ENCODE results near the gene CCNJL.

CCNJL gene

DNA sequence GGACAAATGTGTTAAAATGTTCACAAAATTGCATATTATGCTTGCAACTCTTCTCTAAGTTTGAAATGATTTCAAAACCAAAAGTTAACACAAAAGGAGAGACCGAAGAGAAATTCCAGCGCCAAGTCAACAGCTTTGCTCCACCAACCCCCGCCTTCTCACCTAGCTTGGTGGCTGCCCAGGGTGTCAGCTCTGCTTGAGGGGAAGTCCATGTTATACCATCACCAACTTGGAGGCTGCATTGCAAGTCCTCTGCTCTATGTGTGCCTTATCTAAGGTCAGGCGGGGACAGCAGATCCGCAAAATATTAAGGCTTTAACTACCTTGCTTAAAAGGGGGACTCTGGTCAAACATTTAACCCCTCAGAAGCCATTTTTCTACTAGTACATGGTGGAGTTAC, 14.6 kb downstream of the CCNJL start:
- Histone ChIP-seq H3K36me3 (ENCODE audit: control insufficient read depth, insufficient read depth, low read length) (no peaks in the 10 kb centered on the region), H3K9ac (ENCODE audit: low read length) (no peak overlapping the region), H3K27me3 (ENCODE audit: control insufficient read depth, insufficient read depth, low read length) (no peaks in the 10 kb centered on the region), H3K27ac (ENCODE audit: low read depth, low read length) (no peak overlapping the region), H3K4me1 (ENCODE audit: control insufficient read depth, insufficient read depth, low read length) (no peaks in the 10 kb centered on the region), H3K4me3 (ENCODE audit: low read length) (no peak overlapping the region)

DNA sequence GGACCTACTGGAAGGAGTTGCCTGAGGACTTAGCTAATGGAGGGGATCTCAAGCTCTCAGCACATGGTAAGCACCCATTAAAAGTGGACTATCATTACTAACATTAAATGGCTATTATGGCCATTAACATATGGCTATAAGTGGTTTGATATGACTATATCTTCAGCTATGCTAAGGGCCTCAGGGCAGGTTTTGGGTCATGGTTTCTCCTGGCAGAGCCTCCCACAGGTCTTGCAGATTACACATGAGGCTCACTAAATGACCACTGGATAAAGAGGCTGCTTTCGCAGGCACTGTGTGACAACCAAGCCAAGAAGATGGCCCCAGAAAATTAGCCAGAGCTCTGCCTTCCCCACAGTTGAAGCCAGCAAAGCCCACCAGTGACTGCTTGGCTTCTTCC, 15.4 kb downstream of the CCNJL start:
- no peaks in the 10 kb centered on the region for H3K36me3 ChIP-seq (ENCODE audit: control insufficient read depth, insufficient read depth, low read length)
- no peaks in the 10 kb centered on the region for H3K4me1 ChIP-seq (ENCODE audit: control insufficient read depth, insufficient read depth, low read length)
- no peak overlapping the region for H3K4me3 ChIP-seq (ENCODE audit: low read length)
- H3K27ac ChIP-seq (ENCODE audit: low read depth, low read length), result no peak overlapping the region
- H3K9ac ChIP-seq (ENCODE audit: low read length), result no peak overlapping the region
- no peaks in the 10 kb centered on the region for H3K27me3 ChIP-seq (ENCODE audit: control insufficient read depth, insufficient read depth, low read length)

DNA sequence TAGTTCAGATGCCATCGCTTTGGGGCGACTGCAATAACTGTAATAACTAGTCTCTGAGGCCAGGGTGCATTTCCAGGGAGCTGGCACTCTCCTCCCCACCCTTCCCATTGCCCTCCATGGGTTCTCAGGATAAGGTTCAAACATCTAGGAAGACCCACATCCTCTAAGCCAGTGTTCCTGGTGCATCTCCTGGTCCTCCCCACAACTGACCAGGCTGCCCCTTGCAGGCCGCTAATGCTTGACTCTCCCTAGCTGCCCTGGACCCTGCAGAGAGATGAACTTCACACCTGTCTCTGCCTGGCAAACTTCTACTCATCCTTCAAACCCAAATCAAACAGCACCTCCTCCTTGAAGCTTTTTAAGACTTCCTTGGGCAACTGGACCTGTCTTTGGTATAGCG, 15.9 kb downstream of the CCNJL start:
- Histone ChIP-seq H3K36me3 (ENCODE audit: control insufficient read depth, insufficient read depth, low read length) (no peaks in the 10 kb centered on the region), H3K27ac (ENCODE audit: low read depth, low read length) (no peak overlapping the region), H3K4me1 (ENCODE audit: control insufficient read depth, insufficient read depth, low read length) (no peaks in the 10 kb centered on the region), H3K27me3 (ENCODE audit: control insufficient read depth, insufficient read depth, low read length) (no peaks in the 10 kb centered on the region), H3K4me3 (ENCODE audit: low read length) (no peak overlapping the region), H3K9ac (ENCODE audit: low read length) (no peak overlapping the region)

DNA sequence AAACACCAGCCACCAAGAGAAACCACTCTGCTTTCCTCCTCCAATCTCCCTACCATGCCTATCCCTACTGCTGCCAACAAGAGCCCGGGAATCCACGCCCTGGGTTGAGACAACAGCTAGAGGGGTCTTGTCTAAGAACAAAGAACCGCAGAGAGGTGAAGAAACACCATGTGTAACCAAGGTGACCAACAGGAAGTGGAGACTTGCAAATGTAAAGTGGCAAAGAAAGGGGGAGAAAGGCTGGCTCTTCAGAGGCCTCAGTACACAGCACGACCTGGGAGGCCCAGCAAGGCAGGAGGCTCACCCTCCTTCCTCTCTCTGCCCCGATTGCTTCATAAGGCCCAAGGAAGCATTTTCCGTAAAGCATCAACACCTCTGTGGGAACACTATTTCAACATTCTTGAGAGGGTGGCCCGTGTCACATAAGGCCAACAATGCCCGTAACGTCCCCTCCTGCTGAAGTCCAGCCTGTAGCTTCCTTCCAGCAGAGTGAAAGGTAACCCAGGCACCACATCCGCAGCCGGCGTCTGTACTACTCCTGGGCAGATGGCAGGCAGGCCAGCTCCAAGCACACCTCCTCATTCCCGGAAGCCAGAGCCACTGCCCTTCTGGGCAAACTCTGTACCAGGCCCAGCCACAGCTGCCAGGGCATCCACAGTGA, 18.3 kb downstream of the CCNJL start:
- Histone ChIP-seq H3K4me1 (ENCODE audit: control insufficient read depth, insufficient read depth, low read length) (no peaks in the 10 kb centered on the region), H3K27ac (ENCODE audit: low read depth, low read length) (no peak overlapping the region), H3K4me3 (ENCODE audit: low read length) (no peak overlapping the region), H3K36me3 (ENCODE audit: control insufficient read depth, insufficient read depth, low read length) (no peaks in the 10 kb centered on the region), H3K27me3 (ENCODE audit: control insufficient read depth, insufficient read depth, low read length) (no peaks in the 10 kb centered on the region), H3K9ac (ENCODE audit: low read length) (no peak overlapping the region)

DNA sequence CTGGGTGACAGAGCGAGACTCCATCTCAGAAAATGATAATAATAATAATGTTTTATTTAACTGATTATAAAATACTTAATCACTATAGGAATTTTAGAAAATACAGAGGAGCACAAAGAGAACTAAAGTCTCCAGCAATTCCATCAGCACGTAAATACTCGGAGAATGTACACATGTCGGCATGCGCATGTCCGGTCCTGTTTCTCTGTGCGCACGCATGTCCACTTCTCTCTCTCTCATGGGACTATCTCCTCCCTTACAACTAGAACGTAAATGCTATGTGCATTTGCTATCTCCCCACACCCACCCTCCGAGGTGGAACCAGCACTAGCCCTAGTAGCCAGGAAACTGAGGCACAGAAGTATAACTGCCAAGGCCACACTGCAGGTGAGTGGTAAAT, 19.0 kb downstream of the CCNJL start:
- no peaks in the 10 kb centered on the region for H3K4me1 ChIP-seq (ENCODE audit: control insufficient read depth, insufficient read depth, low read length)
- no peaks in the 10 kb centered on the region for H3K27me3 ChIP-seq (ENCODE audit: control insufficient read depth, insufficient read depth, low read length)
- H3K9ac ChIP-seq (ENCODE audit: low read length), result no peak overlapping the region
- no peak overlapping the region for H3K27ac ChIP-seq (ENCODE audit: low read depth, low read length)
- no peak overlapping the region for H3K4me3 ChIP-seq (ENCODE audit: low read length)
- no peaks in the 10 kb centered on the region for H3K36me3 ChIP-seq (ENCODE audit: control insufficient read depth, insufficient read depth, low read length)

DNA sequence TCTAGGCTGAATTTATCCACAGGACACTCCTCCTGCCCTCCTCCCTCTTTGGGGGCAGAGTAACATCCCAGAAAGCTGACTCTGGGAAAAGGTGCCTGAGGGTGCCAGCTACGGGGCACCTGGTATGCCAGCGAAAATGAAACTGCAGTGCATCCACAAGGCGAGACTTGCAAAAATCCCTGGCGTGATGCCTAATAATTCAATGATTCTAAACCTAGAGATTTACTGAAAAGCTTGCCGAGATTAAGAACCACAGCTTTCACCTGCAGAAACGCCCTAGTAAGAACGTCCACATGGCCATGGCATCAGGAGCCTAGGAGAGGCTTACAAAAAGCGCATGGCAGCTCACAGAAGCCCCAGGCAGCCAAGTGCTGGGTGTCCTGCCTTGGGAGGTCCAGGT, 20.9 kb downstream of the CCNJL start:
- H3K36me3 ChIP-seq (ENCODE audit: control insufficient read depth, insufficient read depth, low read length), result no peaks in the 10 kb centered on the region
- H3K27ac ChIP-seq (ENCODE audit: low read depth, low read length), result no peak overlapping the region
- H3K27me3 ChIP-seq (ENCODE audit: control insufficient read depth, insufficient read depth, low read length), result no peaks in the 10 kb centered on the region
- H3K4me3 ChIP-seq (ENCODE audit: low read length), result no peak overlapping the region
- H3K4me1 ChIP-seq (ENCODE audit: control insufficient read depth, insufficient read depth, low read length), result no peaks in the 10 kb centered on the region
- H3K9ac ChIP-seq (ENCODE audit: low read length), result no peak overlapping the region

DNA sequence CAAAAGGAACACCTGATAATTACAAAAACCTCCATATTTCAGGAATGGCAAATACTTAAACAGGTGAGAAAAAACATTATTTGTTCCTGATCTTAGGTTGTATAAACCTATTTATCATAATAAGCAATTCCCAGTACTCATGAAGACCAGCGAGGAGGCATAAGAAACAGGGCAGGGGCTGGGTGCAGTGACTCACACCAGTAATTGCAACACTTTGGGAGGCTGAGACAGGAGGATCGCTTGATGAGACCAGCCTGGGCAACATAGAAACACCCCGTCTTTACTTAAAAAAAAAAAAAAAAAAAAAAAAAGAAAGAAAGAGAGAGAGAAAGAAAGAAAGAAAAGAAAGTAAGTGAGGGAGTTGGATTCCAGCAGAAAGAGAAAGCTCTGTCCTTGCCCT, 21.6 kb downstream of the CCNJL start:
- no peak overlapping the region for H3K9ac ChIP-seq (ENCODE audit: low read length)
- no peaks in the 10 kb centered on the region for H3K4me1 ChIP-seq (ENCODE audit: control insufficient read depth, insufficient read depth, low read length)
- H3K27ac ChIP-seq (ENCODE audit: low read depth, low read length), result no peak overlapping the region

DNA sequence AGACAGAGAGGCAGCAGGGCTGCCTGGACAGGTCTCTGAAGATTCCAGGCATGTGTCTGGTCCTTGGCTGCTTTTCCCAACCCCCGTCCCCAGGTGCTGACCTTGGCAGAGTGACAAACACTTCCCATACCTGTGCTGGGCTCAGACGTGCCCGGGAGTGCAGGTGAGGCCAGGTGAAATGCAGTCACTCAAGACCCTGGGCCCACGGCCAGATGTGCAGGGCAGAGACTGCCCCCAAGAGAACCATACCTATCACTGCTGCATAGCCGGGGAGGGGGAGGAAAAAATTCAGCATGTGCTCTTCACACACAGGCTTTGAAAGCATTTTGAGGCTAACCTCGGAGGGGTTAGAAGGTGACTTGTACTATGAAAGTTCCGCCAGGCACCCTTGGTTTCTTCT, 22.6 kb downstream of the CCNJL start:
- Histone ChIP-seq H3K36me3 (ENCODE audit: control insufficient read depth, insufficient read depth, low read length) (no peaks in the 10 kb centered on the region), H3K9ac (ENCODE audit: low read length) (no peak overlapping the region), H3K4me1 (ENCODE audit: control insufficient read depth, insufficient read depth, low read length) (no peaks in the 10 kb centered on the region), H3K27me3 (ENCODE audit: control insufficient read depth, insufficient read depth, low read length) (no peaks in the 10 kb centered on the region), H3K4me3 (ENCODE audit: low read length) (no peak overlapping the region), H3K27ac (ENCODE audit: low read depth, low read length) (no peak overlapping the region)

More for the DNA sequence above, 21.6 kb downstream of the CCNJL start:
- no peaks in the 10 kb centered on the region for H3K27me3 ChIP-seq (ENCODE audit: control insufficient read depth, insufficient read depth, low read length)
- H3K4me3 ChIP-seq (ENCODE audit: low read length), result no peak overlapping the region
- no peaks in the 10 kb centered on the region for H3K36me3 ChIP-seq (ENCODE audit: control insufficient read depth, insufficient read depth, low read length)

DNA sequence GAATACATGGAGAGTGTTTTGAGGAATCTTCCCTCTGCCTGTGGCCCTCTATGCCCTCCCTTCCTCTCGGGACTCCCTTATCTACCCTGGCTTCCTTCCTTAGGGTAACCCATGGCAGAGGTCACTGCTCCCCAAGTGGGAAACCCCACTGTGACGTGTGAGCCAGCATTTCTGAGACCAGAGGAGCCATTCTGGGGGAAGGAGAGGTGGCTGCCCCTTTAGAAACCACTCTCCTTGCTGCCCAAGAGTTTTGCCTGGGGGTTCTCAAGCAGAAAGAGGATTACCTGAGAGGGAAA, 23.1 kb downstream of the CCNJL start:
- Histone ChIP-seq H3K9ac (ENCODE audit: low read length) (no peak overlapping the region), H3K27me3 (ENCODE audit: control insufficient read depth, insufficient read depth, low read length) (no peaks in the 10 kb centered on the region), H3K4me3 (ENCODE audit: low read length) (no peak overlapping the region), H3K4me1 (ENCODE audit: control insufficient read depth, insufficient read depth, low read length) (no peaks in the 10 kb centered on the region), H3K27ac (ENCODE audit: low read depth, low read length) (no peak overlapping the region), H3K36me3 (ENCODE audit: control insufficient read depth, insufficient read depth, low read length) (no peaks in the 10 kb centered on the region)

DNA sequence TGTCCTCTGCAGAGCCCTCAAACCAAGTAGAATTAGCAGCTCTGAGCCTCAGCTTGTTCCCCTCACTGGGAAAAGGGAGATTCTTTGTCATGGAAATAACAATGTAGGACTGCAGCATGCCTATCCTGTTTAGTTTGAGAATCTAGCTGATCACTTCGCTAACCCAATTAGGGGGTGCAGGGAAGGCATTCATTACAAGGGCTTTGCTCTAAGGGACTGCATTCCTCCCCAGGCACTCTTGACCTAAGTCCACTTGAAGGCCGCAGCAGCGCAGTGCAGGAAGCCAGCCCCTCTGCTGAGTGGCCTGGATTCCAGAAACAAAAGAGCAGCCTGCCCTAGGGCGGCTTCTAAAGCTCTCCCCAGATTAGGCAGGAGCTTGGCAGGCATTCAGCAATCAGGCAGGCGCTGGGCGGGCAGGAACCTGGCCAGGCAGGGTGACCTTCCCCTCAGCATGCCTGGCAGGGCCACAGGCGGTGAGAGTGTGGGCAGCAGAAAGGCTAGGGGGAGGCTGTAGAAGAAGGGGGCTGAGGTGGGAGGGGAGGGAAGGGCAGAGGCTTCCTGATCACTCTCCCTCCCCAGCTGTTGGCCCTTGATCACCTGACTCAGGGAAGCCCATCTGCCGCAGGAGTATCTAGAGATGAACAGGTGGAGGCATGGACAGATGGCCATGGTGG, 24.8 kb downstream of the CCNJL start:
- Histone ChIP-seq H3K9ac (ENCODE audit: low read length) (no peak overlapping the region), H3K4me3 (ENCODE audit: low read length) (no peak overlapping the region), H3K4me1 (ENCODE audit: control insufficient read depth, insufficient read depth, low read length) (no peaks in the 10 kb centered on the region), H3K36me3 (ENCODE audit: control insufficient read depth, insufficient read depth, low read length) (no peaks in the 10 kb centered on the region), H3K27ac (ENCODE audit: low read depth, low read length) (no peak overlapping the region), H3K27me3 (ENCODE audit: control insufficient read depth, insufficient read depth, low read length) (no peaks in the 10 kb centered on the region)

DNA sequence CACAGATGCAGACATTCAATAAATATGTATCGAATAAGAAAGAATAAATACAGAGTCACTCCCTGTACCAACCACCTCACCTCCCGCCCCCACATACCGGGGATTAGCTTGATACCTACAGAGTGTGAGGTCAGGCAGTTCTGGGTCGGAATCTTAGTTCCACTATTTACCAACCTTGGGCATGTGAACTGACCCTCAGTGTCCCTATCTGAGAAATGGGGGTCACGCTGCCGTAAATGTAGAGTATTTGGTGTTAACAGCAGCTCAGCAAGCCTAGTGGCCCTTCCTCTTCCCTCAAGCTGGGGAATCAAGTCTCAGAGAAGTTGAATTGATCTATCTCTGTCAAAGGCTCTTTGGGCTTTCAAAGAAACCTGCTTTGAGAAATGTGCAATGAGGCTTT, 25.4 kb downstream of the CCNJL start:
- Histone ChIP-seq H3K4me1 (ENCODE audit: control insufficient read depth, insufficient read depth, low read length) (no peaks in the 10 kb centered on the region), H3K9ac (ENCODE audit: low read length) (no peak overlapping the region), H3K27ac (ENCODE audit: low read depth, low read length) (no peak overlapping the region), H3K4me3 (ENCODE audit: low read length) (no peak overlapping the region), H3K27me3 (ENCODE audit: control insufficient read depth, insufficient read depth, low read length) (no peaks in the 10 kb centered on the region), H3K36me3 (ENCODE audit: control insufficient read depth, insufficient read depth, low read length) (no peaks in the 10 kb centered on the region)

DNA sequence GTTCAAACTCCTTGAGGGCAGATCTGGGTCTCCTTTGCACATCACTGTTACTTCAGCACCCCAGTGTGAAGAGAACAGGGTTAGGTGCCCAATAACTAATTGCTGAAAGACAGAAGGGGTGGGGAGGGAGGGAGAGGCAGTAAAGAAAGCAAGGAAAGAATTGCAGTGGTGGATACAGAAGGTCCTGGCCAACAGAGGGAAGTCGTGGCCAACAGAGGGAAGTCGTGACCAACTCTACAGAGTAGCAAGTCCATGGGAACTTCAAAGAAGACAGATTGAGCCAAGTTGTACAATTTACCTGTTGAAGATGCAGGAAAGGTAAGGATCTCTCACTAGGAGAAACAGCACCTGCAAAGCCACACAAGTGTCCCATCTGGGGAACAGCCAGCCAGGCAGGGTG, 27.0 kb downstream of the CCNJL start:
- Histone ChIP-seq H3K36me3 (ENCODE audit: control insufficient read depth, insufficient read depth, low read length) (no peaks in the 10 kb centered on the region), H3K4me1 (ENCODE audit: control insufficient read depth, insufficient read depth, low read length) (no peaks in the 10 kb centered on the region), H3K27ac (ENCODE audit: low read depth, low read length) (no peak overlapping the region), H3K27me3 (ENCODE audit: control insufficient read depth, insufficient read depth, low read length) (no peaks in the 10 kb centered on the region), H3K9ac (ENCODE audit: low read length) (no peak overlapping the region), H3K4me3 (ENCODE audit: low read length) (no peak overlapping the region)

DNA sequence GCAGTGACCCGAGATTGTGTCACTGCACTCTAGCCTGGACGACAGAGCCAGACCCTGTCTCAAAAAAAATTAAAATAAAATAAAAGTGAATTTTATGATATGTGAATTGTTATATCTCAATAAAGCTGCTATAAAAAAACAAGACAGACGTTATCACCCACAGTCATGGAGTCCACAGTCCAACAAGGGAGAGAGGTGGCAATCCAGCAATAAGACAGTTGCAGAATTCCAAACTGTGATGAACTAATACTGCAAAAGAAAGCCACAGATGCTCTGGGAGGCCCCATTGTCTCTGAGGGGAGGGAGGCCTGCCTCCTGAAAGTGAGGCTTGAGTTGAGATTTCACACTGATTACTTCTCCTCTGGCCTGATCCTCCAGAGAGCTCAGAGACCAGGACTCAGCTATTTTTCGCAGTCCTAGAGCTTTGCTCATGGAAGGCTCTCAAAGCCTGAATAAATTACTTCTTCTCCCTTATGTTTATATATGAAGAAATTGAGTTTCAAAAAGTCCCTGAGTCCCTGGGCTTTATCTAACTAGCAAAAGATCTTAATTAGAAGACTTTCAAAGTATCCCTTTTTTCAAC, 28.0 kb downstream of the CCNJL start:
- no peak overlapping the region for H3K27ac ChIP-seq (ENCODE audit: low read depth, low read length)
- H3K4me1 ChIP-seq (ENCODE audit: control insufficient read depth, insufficient read depth, low read length), result no peaks in the 10 kb centered on the region
- no peak overlapping the region for H3K9ac ChIP-seq (ENCODE audit: low read length)
- H3K36me3 ChIP-seq (ENCODE audit: control insufficient read depth, insufficient read depth, low read length), result no peaks in the 10 kb centered on the region
- H3K4me3 ChIP-seq (ENCODE audit: low read length), result no peak overlapping the region
- H3K27me3 ChIP-seq (ENCODE audit: control insufficient read depth, insufficient read depth, low read length), result no peaks in the 10 kb centered on the region
